GM19438 (cell line): Measurements from ENCODE around the gene TRIM75.
"Not testable (repeated sequence)": the region's sequence is repeated elsewhere in the genome, so short reads cannot be mapped to it uniquely, and the experiment has no call there.

Source experiments
- ATAC-seq: cut with Tn5 transposase; IDR thresholded peaks from one replicate; pipeline ENCODE4 v1.9.1; 2021; ENCODE audit warnings: low read depth; ENCODE audit not compliant: unreplicated experiment

TRIM75 gene

GRCh38 chr4:165053645-165054044 lies at the start of gene TRIM75:
TRIM75 (plus strand) TSS chr4:165053866; CDS start chr4:165059148, 5,282 bp downstream.
- ATAC-seq = no peak

GRCh38 chr4:165005352-165005925 lies 48.2 kb upstream of the TRIM75 start:
- no peak for ATAC-seq

- ATAC-seq = no peak
Observed at GRCh38 chr4:165006456-165006855, 47.2 kb upstream of the TRIM75 start.

- ATAC-seq = no peak
Observed at GRCh38 chr4:165006886-165007285, 46.8 kb upstream of the TRIM75 start.

- no peak for ATAC-seq
Observed at GRCh38 chr4:165009493-165010227, 44.0 kb upstream of the TRIM75 start.

- no peak for ATAC-seq
Observed at GRCh38 chr4:165010487-165010886, 43.2 kb upstream of the TRIM75 start.

- ATAC-seq = no peak
Observed at GRCh38 chr4:165010991-165011390, 42.7 kb upstream of the TRIM75 start.

GRCh38 chr4:165011403-165011802 lies 42.3 kb upstream of the TRIM75 start:
- no peak for ATAC-seq

- ATAC-seq = no peak
Observed at GRCh38 chr4:165013691-165014090, 40.0 kb upstream of the TRIM75 start.

- no peak for ATAC-seq
Observed at GRCh38 chr4:165016971-165017370, 36.7 kb upstream of the TRIM75 start.

- not testable (repeated sequence) for ATAC-seq
Observed at GRCh38 chr4:165019995-165020394, 33.7 kb upstream of the TRIM75 start.

- not testable (repeated sequence) for ATAC-seq
Observed at GRCh38 chr4:165025782-165026181, 27.9 kb upstream of the TRIM75 start.

- no peak for ATAC-seq
Observed at GRCh38 chr4:165027762-165028402, 25.8 kb upstream of the TRIM75 start.

- ATAC-seq = no peak
Observed at GRCh38 chr4:165031436-165032211, 22.0 kb upstream of the TRIM75 start, which contains the start of gene TRIM60. TRIM60 (plus strand) TSS chr4:165031999; CDS start chr4:165040073, 8,074 bp downstream.

GRCh38 chr4:165048170-165048569 lies 5.5 kb upstream of the TRIM75 start:
- ATAC-seq = no peak

GRCh38 chr4:165052627-165053026 lies 1.0 kb upstream of the TRIM75 start:
- ATAC-seq = no peak

- no peak for ATAC-seq
Observed at GRCh38 chr4:165055601-165056000, 1.9 kb downstream of the TRIM75 start.

- ATAC-seq = no peak
Observed at GRCh38 chr4:165058666-165059065, 5.0 kb downstream of the TRIM75 start.

GRCh38 chr4:165059386-165059785 lies 5.7 kb downstream of the TRIM75 start:
- ATAC-seq = no peak

- ATAC-seq = no peak
Observed at GRCh38 chr4:165060938-165061337, 7.3 kb downstream of the TRIM75 start.

- no peak for ATAC-seq
Observed at GRCh38 chr4:165070560-165070959, 16.9 kb downstream of the TRIM75 start.
